HG02623 (cell line): ENCODE data around the gene ZNF343.

Source experiments
- ATAC-seq: cut with Tn5 transposase; IDR thresholded peaks from one replicate; pipeline ENCODE4 v1.9.1; 2021; ENCODE audit warnings: moderate library complexity; ENCODE audit not compliant: unreplicated experiment

The ZNF343 gene

GRCh38 chr20:2475850-2476741, 32.6 kb downstream of the ZNF343 start:
- ATAC-seq: no peak

DNA sequence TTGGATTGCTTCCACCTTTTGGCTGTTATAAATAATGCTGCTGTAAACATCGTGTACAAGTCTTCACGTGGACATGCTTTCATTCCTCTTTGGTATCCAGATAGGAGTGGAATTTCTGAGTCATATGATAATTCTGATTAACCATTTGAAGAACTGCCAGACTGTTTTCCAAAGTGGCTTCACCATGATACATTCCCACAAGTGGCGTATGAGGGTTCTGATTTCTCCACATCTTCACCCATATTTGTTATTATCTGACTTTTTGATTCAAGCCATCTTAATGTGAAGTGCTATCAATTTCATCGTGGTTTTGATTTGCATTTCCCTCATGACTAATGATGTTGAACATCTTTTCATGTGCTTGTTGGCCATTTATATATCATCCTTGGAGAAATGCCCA, 35.2 kb downstream of the ZNF343 start:
- no peak for ATAC-seq

GRCh38 chr20:2470423-2471193, 38.1 kb downstream of the ZNF343 start, which contains the start of gene SNRPB:
SNRPB (minus strand) TSS chr20:2470789; CDS start chr20:2470690, 99 bp downstream.
- ATAC-seq: peak; percentile 97

DNA sequence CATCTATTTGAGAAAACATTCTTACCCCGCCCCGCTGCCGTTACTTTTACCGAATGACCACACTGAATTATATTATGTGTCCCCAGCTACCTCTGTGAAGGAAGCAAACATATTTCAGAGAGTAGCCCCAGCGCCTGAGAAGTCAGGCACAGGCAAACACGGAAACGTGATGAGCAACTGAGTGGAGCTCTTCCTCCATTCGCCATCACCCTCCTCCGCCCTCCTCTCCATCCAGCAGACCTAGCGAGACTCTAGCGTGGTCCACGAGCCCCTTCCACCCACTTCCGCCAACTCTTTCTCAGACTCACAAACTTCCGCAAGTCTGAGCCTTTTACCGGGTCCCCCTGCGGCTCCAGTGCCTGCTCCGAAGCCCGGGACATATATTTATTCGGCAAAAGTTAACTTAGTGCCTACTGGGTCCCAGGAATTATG, 38.7 kb downstream of the ZNF343 start:
- peak; percentile 20 for ATAC-seq

DNA sequence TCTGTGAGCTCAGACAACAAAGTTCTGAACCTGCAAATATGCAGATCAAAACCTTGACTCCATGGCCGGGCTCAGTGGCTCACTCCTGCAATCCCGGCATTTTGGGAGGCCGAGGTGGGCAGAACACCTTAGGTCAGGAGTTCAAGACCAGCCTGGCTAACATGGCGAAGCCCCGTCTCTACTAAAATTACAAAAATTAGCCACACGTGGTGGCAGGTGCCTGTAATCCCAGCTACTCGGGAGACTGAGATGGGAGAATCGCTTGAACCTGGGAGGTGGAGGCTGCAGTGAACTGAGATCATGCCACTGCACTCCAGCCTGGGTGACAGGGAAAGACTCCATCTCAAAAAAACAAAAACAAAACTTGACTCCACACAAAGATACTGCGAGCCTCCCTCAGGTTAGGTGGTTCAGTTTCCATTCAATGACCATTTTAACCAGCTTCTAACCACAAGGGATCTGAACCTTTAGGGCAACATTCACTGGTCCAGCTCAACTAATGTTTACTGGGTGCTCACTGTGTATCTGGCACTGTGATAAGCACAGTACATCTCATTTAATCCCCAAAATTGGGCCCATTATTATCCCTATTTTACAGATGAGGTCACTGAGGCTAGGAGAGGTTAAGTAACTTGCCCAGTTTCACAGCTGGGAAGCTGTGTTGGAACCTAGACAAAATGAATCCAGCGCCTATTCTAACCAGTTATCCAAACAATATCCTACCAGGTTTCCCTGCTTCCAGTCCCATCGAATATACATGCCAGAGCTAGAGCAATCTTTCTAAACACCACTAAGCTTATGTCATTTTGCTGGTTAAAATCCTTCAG, 39.9 kb downstream of the ZNF343 start:
- no peak for ATAC-seq

DNA sequence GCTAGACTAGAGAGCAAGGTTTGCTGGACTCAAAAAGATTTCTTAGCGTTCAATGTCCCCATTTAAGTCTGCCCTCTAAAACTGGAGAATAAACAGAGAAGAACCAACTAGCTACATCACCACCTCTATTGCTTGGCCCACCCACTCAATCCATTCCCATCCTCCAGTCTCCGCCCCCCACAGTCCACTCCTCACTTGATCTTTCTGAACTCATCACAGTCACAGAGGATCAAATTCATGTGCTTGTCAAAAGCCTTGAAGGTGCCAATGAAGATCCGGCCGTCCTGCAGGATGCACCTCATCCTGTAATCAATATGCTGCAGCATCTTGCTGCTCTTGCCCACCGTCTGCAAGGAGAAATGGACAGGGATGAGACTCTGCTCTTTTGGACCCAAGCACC, 41.3 kb downstream of the ZNF343 start:
- no peak for ATAC-seq

DNA sequence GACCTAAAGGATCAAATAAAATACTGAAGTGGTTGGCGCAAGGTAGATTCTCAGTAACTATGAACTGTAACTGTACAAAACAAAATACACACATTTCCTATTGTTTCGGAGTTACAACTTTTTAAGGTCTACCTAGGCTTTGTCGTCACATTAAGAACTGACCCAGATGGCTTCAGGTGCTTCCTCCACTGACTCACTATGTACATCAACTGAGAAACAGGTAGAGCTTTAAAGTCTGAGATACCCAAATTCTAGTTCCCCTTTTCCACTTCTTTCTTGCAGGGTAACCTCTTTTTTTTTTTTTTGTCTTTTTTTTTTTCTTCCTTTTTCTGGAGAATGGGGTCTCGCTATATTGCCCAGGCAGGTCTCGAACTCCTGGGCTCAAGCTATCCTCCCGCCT, 43.6 kb downstream of the ZNF343 start:
- ATAC-seq: no peak

DNA sequence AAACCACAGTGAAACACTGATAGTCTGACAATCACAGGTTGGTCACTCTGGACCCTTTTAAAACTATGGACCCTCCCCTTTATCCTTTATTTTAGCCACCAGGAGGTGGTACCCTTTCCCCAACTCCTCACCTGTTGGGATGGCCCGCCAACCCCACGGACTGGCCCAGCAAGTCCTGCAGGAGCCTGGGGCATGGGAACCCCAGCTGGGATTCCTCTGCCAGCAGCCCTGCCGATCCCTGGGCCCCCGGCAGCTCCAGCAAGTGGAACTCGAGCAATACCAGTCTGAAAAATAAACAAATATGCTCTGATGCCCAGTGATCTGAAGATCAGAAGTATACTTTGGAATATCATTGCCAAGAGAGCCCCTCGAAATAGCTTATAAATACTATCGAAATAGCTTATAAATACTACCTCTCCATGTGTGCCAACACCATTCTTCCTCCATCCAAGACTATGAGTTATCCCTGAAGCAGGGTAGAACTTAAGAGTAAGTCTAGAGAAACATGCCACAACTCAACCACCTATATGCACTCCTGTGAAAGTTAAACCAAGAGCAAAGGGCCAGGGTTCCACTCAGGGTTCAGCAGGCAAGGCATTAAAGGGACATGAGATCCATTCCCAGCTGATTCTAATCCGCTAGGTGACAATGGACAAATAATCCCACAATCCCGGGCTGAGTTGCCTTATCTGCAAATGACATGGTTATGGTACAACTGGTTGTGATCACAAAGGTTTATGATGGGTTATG, 44.9 kb downstream of the ZNF343 start:
- no peak for ATAC-seq

GRCh38 chr20:2462484-2462883, 46.2 kb downstream of the ZNF343 start:
- no peak for ATAC-seq

- ATAC-seq: no peak
Observed at GRCh38 chr20:2460752-2461424, 47.8 kb downstream of the ZNF343 start.

DNA sequence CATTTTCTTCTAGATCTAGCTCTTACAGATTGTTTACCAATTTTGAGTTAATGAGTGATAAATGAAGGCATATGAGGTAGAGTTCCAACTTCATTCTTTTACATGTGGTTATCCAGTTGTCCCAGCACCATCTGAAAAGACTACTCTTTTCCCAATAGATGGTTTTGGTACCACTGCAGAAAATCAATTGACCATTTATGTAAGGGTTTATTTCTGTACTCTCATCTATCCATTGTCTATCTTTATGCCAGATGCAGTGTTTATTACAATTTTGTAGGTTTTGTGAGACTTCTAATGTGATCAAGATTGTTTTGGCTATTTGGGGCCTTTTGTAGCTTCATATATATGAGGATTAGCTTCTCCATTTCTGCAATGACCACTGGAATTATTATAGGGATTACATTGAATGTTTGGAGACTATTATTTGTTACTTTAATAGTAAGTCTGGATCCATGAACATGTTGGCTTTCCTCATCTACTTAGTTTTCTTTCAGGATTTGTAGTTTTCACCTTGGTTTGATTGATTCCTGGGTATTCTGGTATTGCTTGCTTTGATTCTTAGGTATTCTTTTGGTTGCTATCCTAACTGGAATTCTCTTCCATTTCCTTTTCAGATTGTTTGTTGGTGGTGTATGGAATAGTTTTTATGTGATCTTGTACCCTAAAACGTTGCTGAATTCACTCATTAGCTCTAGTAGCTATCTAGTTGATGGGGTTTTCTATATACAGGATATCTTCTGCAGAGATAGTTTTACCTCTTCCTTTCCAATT, 48.5 kb downstream of the ZNF343 start:
- no peak for ATAC-seq

- ATAC-seq: no peak
Observed at GRCh38 chr20:2458919-2459499, 49.7 kb downstream of the ZNF343 start.

- no peak for ATAC-seq
Observed at GRCh38 chr20:2455771-2456497, 52.8 kb downstream of the ZNF343 start.

DNA sequence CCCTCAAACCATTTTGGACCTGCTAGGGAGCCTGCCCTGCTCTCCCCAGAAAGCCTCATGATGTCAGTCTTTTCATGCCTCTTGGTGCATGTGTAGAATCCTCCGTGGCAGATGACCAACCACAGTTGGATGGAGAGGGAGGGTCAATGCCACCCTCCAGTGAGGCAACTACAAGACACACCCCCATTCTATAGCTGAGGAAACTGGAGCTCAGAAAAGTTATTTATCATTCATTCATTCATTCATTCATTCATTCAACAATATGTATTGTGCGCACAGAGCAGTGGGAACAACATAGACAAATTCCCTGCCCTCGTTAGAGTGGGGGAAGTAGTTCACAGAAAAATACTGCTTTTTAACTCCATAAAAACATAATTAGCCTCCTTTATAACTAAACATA, 54.9 kb downstream of the ZNF343 start:
- ATAC-seq: no peak

DNA sequence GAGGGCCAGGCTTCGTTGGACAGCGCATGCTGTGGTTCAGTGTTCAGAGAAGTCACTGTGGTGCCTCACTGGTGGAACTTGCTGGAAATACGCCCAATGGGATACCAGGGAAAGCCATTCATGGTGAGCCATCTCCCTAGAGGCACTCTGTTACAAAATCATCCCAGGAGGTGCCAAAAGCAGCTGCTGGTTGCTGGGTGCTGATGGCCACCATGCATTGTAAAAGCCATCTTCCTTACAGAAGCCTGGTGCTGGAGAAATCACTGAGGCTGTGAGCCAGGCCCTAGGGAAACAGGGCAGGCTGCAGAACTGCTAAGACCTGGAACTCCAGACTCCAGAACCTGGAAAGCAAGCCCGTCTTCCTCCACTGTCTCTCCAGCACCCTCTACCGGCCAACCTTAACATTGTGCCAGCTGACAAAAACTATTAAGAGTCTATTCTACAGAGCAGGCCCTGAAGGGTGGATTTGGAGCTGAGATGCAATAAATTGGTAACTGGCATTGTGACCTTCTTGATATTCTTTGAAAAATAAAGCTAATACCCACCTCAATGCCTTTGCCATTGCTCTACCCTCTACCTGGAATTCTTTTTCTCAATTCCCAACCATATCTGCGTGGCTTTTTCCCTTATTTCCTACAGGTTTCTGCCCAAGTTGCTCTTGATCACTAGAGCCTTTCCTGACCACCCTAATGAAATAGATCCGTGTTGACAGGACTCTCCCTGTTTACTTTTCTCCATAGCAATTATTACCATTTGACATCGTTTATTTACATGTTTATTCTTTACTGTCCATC, 56.6 kb downstream of the ZNF343 start:
- no peak for ATAC-seq

DNA sequence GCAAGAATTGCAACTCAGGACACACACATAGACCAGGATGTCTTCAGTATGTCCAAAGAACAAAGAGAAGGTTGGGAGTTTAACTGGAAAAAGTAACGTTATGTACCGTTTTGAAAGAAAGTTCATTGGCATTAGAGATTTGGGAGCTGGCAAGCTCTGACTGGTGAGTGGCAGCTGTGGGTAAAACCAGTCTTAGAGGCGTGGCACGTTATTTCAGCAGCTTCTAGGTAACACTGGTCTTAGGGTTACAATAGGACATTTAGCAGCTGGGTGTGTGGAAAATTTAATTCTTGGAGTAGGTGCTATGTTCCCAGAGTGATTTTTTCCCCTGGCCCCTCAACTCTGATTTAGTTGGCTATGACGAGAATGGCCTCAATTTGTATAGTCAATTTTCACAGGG, 57.3 kb downstream of the ZNF343 start:
- no peak for ATAC-seq

GRCh38 chr20:2449386-2449785, 59.3 kb downstream of the ZNF343 start:
- ATAC-seq: no peak
